HPDE6-E6E7 (cell line): ENCODE results near the gene CCDC158.

Source experiments
- DNase-seq: peaks from one replicate; pipeline ENCODE4 v3.0.0; 2011; ENCODE audit warnings: missing footprints; ENCODE audit errors: extremely low spot score

The CCDC158 gene

GRCh38 chr4:76280488-76281441 lies 140.2 kb downstream of the CCDC158 start:
- DNase-seq: no peak

GRCh38 chr4:76279462-76279861 lies 141.5 kb downstream of the CCDC158 start:
- no peak for DNase-seq

GRCh38 chr4:76278583-76278982 lies 142.4 kb downstream of the CCDC158 start:
- DNase-seq: no peak

- DNase-seq: no peak
Observed at GRCh38 chr4:76277667-76278066, 143.3 kb downstream of the CCDC158 start.

- no peak for DNase-seq
Observed at GRCh38 chr4:76276813-76277212, 144.1 kb downstream of the CCDC158 start.

GRCh38 chr4:76275486-76276124 lies 145.3 kb downstream of the CCDC158 start:
- DNase-seq: no peak

GRCh38 chr4:76272999-76273398 lies 147.9 kb downstream of the CCDC158 start:
- DNase-seq: no peak

- DNase-seq: no peak
Observed at GRCh38 chr4:76272582-76272981, 148.4 kb downstream of the CCDC158 start.

GRCh38 chr4:76272073-76272472 lies 148.9 kb downstream of the CCDC158 start:
- no peak for DNase-seq

- DNase-seq: no peak
Observed at GRCh38 chr4:76271248-76271647, 149.7 kb downstream of the CCDC158 start.

GRCh38 chr4:76270244-76271175 lies 150.4 kb downstream of the CCDC158 start:
- DNase-seq: no peak

GRCh38 chr4:76267811-76268210 lies 153.1 kb downstream of the CCDC158 start:
- DNase-seq: no peak

- no peak for DNase-seq
Observed at GRCh38 chr4:76266627-76267026, 154.3 kb downstream of the CCDC158 start.

- no peak for DNase-seq
Observed at GRCh38 chr4:76265631-76266218, 155.2 kb downstream of the CCDC158 start.
